Right renal cortex interstitium (tissue), 3 donors: ENCODE data around the gene SGPL1. TPM values are rescaled to one million over a fixed set of nuclear protein-coding genes. Genes with fewer than 3 reads are reported as not detected.
A peak's percentile ranks its signal among the peaks of the same experiment; 100 is the strongest.

ENCODE experiments used
- DNase-seq, 3 donors: peaks; one replicate each; pipeline ENCODE4 v3.0.0-alpha.2; 2013; ENCODE audit warnings: low read depth in 3 of 3, low spot score in 2 of 3
- polyA plus RNA-seq, 3 donors: library from polyadenylated mRNA; unstranded; fragments of 120-200 nt; gene quantifications; one replicate each; pipeline ENCODE4 v1.2.1, GENCODE V29; 2013; ENCODE audit not compliant: insufficient read length in 3 of 3

SGPL1 gene
- polyA plus RNA-seq, 3 donors = 59.5 to 66.8 (median 60.0) TPM

GRCh38 chr10:70872291-70872690 is 56.5 kb downstream of the SGPL1 start:
- no peak for DNase-seq

GRCh38 chr10:70874061-70874460 is 58.3 kb downstream of the SGPL1 start:
- no peak for DNase-seq

GRCh38 chr10:70879207-70879606 is 63.5 kb downstream of the SGPL1 start:
- DNase-seq = no peak

DNA sequence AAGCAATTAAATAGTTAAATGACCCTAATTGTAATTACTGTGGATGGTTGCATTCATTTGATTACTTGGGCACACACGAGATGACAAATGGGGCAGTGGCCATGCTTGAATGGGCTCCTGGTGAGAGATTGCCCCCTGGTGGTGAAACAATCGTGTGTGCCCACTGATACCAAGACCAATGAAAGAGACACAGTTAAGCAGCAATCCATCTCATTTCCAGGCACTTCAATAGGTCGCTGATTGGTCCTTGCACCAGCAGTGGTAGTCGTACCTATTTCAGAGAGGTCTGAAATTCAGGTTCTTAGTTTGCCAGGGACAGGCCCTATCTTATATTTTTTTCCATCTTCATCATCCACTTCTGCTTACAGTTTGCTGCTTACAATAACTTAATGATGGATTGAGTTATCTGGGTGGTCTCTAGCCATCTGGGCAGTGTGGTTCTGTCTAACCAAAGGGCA is 64.4 kb downstream of the SGPL1 start:
- DNase-seq = peak in 2 of 3 donors; percentile 34 to 69

DNA sequence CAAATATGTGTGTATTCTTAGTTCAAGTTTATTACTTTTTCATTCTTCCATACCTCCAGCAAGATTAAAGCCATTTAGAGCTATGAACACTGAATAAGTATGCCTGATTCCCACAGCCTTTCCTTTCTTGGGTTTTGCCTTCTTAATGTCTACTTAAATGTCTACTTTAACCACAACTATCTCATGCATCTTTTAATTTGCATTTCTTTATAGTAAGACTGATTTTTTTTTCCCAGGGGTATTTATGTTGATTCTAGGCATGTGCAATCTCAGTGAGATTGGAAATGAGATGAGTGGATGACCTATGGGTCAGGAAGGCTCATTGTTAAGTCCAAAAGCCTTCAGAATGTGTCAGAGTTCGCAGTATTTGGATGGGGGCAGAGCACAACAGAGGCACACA is 69.0 kb downstream of the SGPL1 start:
- no peak for DNase-seq

GRCh38 chr10:70885481-70885880 is 69.7 kb downstream of the SGPL1 start:
- no peak for DNase-seq

GRCh38 chr10:70885931-70886903 is 70.5 kb downstream of the SGPL1 start:
- DNase-seq = no peak

- no peak for DNase-seq
These were observed 71.3 kb downstream of the SGPL1 start for GRCh38 chr10:70886921-70887665.

DNA sequence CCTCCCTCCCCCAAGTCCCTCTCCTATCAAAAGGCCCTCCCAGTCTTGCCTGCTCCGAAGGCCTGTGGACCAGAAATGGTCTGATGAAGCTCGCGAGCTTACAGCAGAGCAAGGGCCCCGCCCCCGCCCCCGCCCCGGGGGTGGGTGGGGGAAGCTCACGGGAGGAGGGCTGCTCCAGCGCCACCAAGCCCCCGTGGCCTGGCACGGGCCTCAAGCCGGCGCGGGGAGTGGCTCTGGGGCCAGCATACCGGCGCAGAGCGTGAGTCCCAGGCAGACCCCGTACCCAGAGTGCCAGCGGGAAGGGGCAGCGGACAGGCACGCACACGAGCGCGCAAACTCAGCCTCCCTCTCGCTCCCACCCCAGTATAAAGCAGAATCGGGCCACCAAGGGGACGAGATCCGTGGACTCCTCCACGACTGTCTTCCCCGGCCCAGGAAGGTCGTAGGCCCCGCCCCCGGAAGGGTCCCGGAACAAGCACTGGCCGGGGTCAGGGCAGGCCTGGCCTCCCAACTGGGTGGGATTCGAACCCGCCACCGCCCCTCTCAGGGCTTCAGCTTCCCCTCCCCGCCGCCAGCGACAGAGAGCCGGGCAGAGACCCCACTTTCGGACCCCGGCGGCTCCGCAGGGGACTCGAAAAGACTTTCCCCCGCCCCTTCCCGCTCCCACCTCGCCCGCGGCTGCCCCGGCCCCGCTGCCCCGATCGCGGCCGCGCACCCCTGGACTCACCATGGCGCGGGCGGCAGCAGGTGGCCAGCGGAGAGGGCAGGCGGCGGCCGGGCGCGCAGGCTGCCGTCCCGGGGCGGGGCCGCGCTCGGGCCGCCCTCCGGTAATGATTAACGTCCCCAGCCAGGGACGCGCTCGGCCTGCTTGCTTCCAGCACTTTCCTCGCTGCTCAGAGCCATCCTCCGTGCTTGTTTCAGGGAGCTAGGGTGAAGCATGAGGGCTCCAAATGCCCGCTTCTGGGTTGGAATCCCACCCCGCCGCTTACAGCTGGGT is 72.4 kb downstream of the SGPL1 start, which contains the start of gene PCBD1:
Gene PCBD1, minus strand, starts transcription at position 762 of the 997 bp plus-strand sequence. Its CDS starts 32 bp downstream, at position 730.
- peak in 2 of 3 donors; percentile 51 to 66 for DNase-seq

DNA sequence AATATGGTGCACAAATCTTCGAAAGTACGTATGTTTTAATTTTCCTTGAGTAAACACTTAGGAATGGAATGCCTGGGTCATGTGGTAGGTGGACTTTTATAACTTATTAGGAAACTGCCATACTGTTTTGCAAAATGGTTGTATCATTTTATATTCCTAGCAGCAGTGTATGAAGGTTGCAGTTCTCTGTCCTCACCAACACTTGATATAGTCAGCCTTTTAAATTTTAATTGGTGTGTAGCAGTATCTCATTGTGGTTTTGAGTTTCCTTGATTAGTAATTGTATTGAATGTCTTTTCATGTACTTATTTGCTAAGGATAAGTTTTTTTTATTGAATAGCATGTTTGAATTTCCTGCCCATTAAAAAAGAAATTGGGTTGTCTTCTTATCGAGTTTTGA is 73.5 kb downstream of the SGPL1 start:
- no peak for DNase-seq

- DNase-seq = peak in 2 of 3 donors; percentile 45 to 46
These were observed 75.2 kb downstream of the SGPL1 start for GRCh38 chr10:70890917-70891431.

DNA sequence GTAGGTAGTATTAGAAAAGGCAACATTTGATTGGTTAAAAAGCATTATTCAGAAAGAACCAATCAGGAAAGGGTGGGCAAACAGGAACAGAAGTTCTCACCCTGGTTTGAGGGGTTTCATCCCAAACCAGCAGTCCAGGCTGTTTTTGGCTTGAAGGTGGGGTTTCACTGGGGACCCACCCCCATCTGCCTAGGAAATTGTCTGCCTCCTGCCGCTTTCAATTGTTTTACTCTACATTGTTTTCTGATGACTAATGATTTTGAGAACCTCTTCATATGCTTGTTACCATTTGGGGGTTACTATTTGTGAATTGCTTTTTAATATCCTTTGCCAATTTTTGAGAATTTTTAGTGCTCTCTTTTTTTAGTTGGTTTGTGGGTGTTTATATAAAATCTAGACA is 75.9 kb downstream of the SGPL1 start:
- no peak for DNase-seq

DNA sequence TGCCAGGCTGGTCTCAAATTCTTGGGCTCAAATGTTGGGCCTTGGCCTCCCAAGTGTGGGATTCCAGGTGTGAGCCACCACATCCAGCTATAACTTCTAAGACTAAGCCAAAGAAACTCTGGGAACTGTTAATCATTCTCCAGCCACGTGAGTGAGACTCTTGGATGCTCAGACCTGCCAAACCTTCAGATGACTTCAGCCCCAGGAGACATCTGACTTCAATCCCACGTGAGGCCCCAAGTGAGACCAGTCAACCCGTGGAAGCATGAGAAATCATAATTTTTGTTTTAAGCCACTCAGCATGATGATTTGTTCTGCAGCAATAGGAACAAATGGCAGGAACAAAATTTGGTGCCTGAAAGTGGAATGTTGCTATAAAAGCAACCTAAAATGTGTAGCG is 76.9 kb downstream of the SGPL1 start:
- DNase-seq = no peak

- DNase-seq = no peak
These were observed 77.7 kb downstream of the SGPL1 start for GRCh38 chr10:70893227-70894006.

DNA sequence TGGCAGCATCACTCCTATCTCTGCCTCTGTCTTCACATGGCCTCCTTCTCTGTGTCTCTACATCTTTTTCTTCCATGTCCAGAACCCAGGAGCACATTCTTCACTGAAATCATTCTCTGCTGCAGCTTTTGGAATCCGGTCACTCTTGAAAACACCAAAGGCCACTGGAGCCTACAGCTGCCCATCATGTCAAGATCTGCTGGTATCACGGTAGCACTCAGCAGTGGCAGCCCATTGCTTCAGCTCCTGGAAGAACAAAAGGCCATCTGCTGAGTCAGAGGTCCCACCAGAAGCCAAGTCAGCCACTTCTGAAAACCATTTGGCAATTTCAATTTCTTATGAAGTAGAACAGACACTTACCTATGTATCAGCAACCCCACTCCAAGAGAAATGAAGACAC is 78.7 kb downstream of the SGPL1 start:
- no peak for DNase-seq

DNA sequence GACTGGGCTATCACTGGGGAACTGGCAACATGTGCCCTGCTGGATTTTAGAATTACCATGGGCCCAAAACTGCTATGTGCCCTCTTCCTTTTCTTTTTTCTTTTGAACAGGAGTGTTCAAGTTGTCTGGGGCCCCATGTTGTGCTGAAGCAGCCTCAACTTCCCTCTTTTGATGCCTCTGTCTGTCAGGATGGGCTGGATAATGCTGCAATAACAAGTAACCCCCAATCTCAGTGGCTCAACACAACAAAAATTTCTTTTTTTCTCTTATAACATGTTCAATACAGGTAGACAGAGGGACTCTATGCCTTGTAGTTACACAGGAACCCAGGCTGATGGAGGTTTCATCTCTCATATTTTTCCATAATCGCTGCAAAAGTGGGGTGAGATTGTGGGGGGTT is 80.8 kb downstream of the SGPL1 start:
- DNase-seq = no peak

DNA sequence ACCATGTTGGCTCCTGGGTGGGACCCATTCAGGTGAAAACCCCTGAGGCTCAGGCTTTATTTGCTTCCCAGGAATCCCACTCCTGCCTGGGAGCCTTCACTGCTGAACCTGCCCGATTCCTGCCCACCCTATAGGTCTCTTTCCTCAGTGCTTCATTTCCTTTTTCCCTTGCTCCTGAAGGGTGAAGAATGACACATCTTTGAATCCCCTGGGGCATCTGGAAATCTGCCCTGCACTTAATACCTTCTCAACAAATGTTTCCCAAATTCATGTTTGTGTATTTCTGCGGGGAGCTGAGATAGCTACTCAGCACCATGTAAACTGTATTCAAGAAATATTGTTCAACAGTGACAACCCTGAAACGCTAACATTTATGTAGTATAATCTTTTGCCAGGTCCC is 82.9 kb downstream of the SGPL1 start:
- no peak for DNase-seq

GRCh38 chr10:70899096-70899495 is 83.3 kb downstream of the SGPL1 start:
- DNase-seq = no peak

GRCh38 chr10:70901276-70901878 is 85.6 kb downstream of the SGPL1 start:
- DNase-seq = no peak
